ENCODE data around the gene SUDS3. TPM values are rescaled to one million over a fixed set of nuclear protein-coding genes. Genes with fewer than 3 reads are reported as not detected.

Gene SUDS3
- total RNA-seq, 1 experiment from 2014 or later, result 42.8 TPM

DNA sequence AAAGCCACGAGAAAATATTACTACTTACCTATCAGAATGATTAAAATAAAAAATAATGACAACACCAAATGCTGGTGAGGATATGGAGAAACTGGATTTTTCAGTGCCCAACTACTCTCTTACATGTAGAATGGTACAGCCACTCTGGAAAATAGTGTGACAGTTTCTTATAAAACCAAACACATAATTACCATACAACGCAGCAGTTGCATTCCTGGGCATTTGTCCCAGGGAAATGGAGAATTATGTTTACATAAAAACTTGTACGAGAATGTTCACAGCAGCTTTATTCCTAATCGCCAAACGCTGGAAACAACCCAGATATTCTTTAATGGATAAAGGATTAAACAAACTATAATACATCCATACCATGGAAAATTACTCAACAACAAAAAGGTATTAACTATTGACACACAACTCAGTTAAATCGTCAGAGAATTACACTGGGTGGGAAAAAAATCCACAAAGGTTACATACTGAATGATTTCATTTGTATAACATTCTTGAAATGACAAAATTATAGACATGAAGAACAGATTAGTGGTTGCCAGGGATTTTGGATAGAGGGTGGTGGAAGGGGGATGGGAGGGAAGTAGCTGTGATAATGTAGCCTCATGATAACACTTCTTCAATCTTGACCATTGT lies 39.0 kb upstream of the SUDS3 start:
- TF ChIP-seq, protein P1, sequence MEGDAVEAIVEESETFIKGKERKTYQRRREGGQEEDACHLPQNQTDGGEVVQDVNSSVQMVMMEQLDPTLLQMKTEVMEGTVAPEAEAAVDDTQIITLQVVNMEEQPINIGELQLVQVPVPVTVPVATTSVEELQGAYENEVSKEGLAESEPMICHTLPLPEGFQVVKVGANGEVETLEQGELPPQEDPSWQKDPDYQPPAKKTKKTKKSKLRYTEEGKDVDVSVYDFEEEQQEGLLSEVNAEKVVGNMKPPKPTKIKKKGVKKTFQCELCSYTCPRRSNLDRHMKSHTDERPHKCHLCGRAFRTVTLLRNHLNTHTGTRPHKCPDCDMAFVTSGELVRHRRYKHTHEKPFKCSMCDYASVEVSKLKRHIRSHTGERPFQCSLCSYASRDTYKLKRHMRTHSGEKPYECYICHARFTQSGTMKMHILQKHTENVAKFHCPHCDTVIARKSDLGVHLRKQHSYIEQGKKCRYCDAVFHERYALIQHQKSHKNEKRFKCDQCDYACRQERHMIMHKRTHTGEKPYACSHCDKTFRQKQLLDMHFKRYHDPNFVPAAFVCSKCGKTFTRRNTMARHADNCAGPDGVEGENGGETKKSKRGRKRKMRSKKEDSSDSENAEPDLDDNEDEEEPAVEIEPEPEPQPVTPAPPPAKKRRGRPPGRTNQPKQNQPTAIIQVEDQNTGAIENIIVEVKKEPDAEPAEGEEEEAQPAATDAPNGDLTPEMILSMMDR (IDR thresholded peaks at IDR 0.05; ENCODE audit: insufficient read depth in 1 of 2, low read depth in 1 of 2, low read length in 1 of 2, severe bottlenecking in 1 of 2, unreplicated experiment in 1 of 2), result no peak
- no peaks in the 10 kb centered on the region for H3K36me3 ChIP-seq (ENCODE audit: control insufficient read depth, insufficient read depth, low read length)
- no peaks in the 10 kb centered on the region for H3K27me3 ChIP-seq (replicated peaks; ENCODE audit: control insufficient read depth, insufficient read depth, low read length)
- ChIA-PET CTCF (no interaction called here), POLR2A (no interaction called here)
- Mint-ChIP-seq H3K27me3 (ENCODE audit: insufficient read depth, unreplicated experiment) (no peaks in the 10 kb centered on the region), H3K9me3 (ENCODE audit: unreplicated experiment) (no peaks in the 10 kb centered on the region), H3K4me3 (ENCODE audit: unreplicated experiment) (no peak overlapping the region), H3K27ac (ENCODE audit: unreplicated experiment) (no peak overlapping the region), H3K4me1 (ENCODE audit: low read depth, unreplicated experiment) (no peaks in the 10 kb centered on the region), H3K36me3 (ENCODE audit: insufficient read depth, unreplicated experiment) (peaks cover 6% of the 10 kb centered on the region)
- no peaks in the 10 kb centered on the region for H3K4me1 ChIP-seq
- BruUV-seq (replicated peaks), result no TSS peak
- no peaks in the 10 kb centered on the region for H3K9me3 ChIP-seq
- intact Hi-C loops (cut with micrococcal nuclease; ENCODE audit: unreplicated experiment), result no loop called here
- DNase-seq, result no peak
- H3K4me3 ChIP-seq (ENCODE audit: low read depth, low read length), result no peak overlapping the region

DNA sequence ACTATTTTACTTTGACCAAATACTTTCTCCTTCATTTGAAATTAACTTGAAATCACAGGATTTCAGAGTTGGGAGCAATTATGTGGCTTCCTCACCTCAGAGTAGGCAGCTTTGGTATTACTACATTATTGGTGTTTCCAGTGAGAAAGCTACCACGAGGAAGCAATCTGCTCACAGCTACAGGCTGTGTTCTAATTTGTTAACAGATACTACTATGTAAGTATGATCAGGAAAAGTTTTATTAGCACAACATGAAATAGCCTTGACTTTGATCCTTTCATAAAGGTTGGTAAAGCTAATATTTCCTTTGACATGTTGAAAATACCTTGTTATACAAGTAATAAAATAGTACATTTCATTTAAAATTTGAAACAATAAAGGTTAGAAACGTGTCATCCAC lies 34.3 kb upstream of the SUDS3 start:
- Mint-ChIP-seq H3K27ac (ENCODE audit: unreplicated experiment) (no peak overlapping the region), H3K4me1 (ENCODE audit: low read depth, unreplicated experiment) (peaks cover 3% of the 10 kb centered on the region), H3K27me3 (ENCODE audit: insufficient read depth, unreplicated experiment) (no peaks in the 10 kb centered on the region), H3K36me3 (ENCODE audit: insufficient read depth, unreplicated experiment) (peaks cover under 1% of the 10 kb centered on the region), H3K9me3 (ENCODE audit: unreplicated experiment) (no peaks in the 10 kb centered on the region), H3K4me3 (ENCODE audit: unreplicated experiment) (no peak overlapping the region)
- POLR2A ChIA-PET, result interaction anchor here (0.7 kb wide), 1 partner anchor 34 kb away, joined by 4 read pairs; the partner anchor contains the start of gene SUDS3
- no peak overlapping the region for H3K4me3 ChIP-seq (ENCODE audit: low read depth, low read length)
- H3K36me3 ChIP-seq (ENCODE audit: control insufficient read depth, insufficient read depth, low read length), result no peaks in the 10 kb centered on the region
- CTCF ChIA-PET, result no interaction called here
- no peaks in the 10 kb centered on the region for H3K27me3 ChIP-seq (replicated peaks; ENCODE audit: control insufficient read depth, insufficient read depth, low read length)
- H3K4me1 ChIP-seq, result peaks cover 1% of the 10 kb centered on the region; the same call in 1 of the 2 replicates
- H3K9me3 ChIP-seq, result no peaks in the 10 kb centered on the region
- TF ChIP-seq, protein P1 (IDR thresholded peaks at IDR 0.05; ENCODE audit: insufficient read depth in 1 of 2, low read depth in 1 of 2, low read length in 1 of 2, severe bottlenecking in 1 of 2, unreplicated experiment in 1 of 2), result no peak
- intact Hi-C loops (cut with micrococcal nuclease; ENCODE audit: unreplicated experiment), result no loop called here
- BruUV-seq (replicated peaks), result no TSS peak
- DNase-seq, result no peak

DNA sequence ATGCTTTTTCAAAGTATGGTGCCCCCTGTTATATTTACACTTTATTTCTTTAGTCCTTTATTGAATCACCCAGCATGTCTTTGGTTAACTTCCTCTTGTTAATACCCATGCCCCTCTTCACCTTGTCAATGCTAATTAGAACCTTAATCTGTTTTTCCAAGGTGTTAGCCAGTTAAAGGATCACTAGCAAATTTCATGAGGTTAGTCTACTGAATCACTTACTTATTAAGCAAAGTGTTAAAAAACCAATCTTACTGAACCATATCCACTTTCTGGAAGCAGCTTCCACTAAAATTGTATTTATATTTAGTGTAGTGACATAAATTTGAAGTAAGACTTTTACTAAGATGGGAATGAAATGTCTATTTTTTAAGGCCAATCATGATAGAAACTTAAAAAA lies 31.5 kb upstream of the SUDS3 start:
- H3K27ac Mint-ChIP-seq (ENCODE audit: unreplicated experiment), result no peak overlapping the region
- Histone ChIP-seq H3K36me3 (ENCODE audit: control insufficient read depth, insufficient read depth, low read length) (no peaks in the 10 kb centered on the region), H3K4me1 (peaks cover 17% of the 10 kb centered on the region), H3K27me3 (replicated peaks; ENCODE audit: control insufficient read depth, insufficient read depth, low read length) (no peaks in the 10 kb centered on the region), H3K9me3 (no peaks in the 10 kb centered on the region), H3K4me3 (ENCODE audit: low read depth, low read length) (no peak overlapping the region)
- H3K9me3 Mint-ChIP-seq (ENCODE audit: unreplicated experiment), result no peaks in the 10 kb centered on the region
- ChIA-PET CTCF (no interaction called here), POLR2A (no interaction called here)
- intact Hi-C loops (cut with micrococcal nuclease; ENCODE audit: unreplicated experiment), result no loop called here
- no peaks in the 10 kb centered on the region for H3K27me3 Mint-ChIP-seq (ENCODE audit: insufficient read depth, unreplicated experiment)
- no TSS peak for BruUV-seq (replicated peaks)
- H3K4me3 Mint-ChIP-seq (ENCODE audit: unreplicated experiment), result no peak overlapping the region
- H3K4me1 Mint-ChIP-seq (ENCODE audit: low read depth, unreplicated experiment), result peaks cover 16% of the 10 kb centered on the region
- no peak for DNase-seq
- no peaks in the 10 kb centered on the region for H3K36me3 Mint-ChIP-seq (ENCODE audit: insufficient read depth, unreplicated experiment)
- TF ChIP-seq, protein P1 (IDR thresholded peaks at IDR 0.05; ENCODE audit: insufficient read depth in 1 of 2, low read depth in 1 of 2, low read length in 1 of 2, severe bottlenecking in 1 of 2, unreplicated experiment in 1 of 2), result no peak
